Type B pancreatic cell (in vitro differentiated cells): Measurements from ENCODE around the gene PVALEF. TPM values are rescaled to one million over a fixed set of nuclear protein-coding genes. Genes with fewer than 3 reads are reported as not detected.

Source experiments
- DNase-seq: peaks from one replicate; pipeline ENCODE4 v3.0.0; 2021; ENCODE audit warnings: mixed read lengths; ENCODE audit not compliant: unreplicated experiment; ENCODE audit errors: extremely low spot score
- H3K27ac Mint-ChIP-seq: 2 replicates; pipeline ENCODE4 v1.8.0; 2021; ENCODE audit warnings: mild to moderate bottlenecking, mixed read lengths
- H3K27me3 Mint-ChIP-seq: 2 replicates; pipeline ENCODE4 v1.8.0; 2021; ENCODE audit warnings: mixed read lengths
- H3K36me3 Mint-ChIP-seq: 2 replicates; pipeline ENCODE4 v1.8.0; 2021; ENCODE audit warnings: mixed read lengths
- H3K4me1 Mint-ChIP-seq: one replicate; pipeline ENCODE4 v1.8.0; 2021; ENCODE audit warnings: mixed read lengths; ENCODE audit not compliant: unreplicated experiment
- H3K4me3 Mint-ChIP-seq: 2 replicates; pipeline ENCODE4 v1.8.0; 2021; ENCODE audit warnings: mild to moderate bottlenecking, mixed read lengths
- H3K9me3 Mint-ChIP-seq: 2 replicates; pipeline ENCODE4 v1.8.0; 2021; ENCODE audit warnings: mixed read lengths
- long read RNA-seq: library from polyadenylated mRNA; unstranded; transcript quantifications from one replicate; pipeline ENCODE4 v2.0.0, GENCODE V29; 2020
- total RNA-seq: library from RNA; stranded (reverse); gene quantifications from 2 replicates; pipeline ENCODE4 v1.2.1, GENCODE V29; 2021; ENCODE audit warnings: low replicate concordance
- TF ChIP-seq, protein P1 (sequence below): fragments of 200-600 bp; sonication (generic); conservative IDR thresholded peaks from 2 replicates; pipeline ENCODE4 v1.5.0; 2021; ENCODE audit warnings: antibody characterized with exemption, mild to moderate bottlenecking

Gene PVALEF
- 0.21 TPM in 1 of 2 replicates, not detected in the other for total RNA-seq
- long read RNA-seq = 0 reads

DNA sequence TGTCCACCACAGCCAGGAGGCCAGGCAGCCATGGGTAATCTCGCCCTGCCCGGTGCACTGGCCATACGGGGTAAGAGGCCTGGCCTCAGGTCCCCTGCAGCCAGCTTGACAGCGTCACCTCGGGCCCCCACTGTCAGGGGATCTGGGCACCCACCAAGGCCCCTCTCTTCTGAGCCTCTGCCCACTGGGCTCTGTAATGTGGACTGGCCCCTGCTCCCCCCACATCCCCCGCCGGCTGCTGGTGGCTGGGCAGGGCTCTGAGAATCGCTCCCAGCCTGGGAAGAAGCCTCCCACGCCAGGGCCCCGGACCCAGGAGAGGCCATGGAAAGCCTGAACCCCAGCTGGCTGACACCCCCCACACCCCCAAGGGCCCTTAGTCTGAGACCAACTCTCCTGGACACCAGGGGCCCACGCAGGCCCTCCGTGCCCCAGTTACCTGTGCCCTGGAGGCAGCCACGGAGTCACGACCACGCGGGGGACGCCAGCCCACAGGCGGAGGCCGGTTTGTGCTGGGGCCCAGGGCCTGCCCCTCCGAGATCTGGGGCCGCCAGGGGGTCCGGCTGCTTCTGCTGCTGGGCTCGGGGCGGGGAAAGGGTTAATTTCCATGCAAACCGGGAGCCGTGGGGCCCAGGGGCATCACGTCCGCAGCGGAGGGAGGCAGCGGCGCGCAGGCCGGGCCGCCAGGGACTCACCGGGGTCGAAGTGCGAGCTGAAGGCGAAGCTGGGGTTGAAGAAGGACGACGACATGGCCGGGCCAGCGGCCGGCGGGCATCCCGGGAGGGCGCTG lies at the start of gene PVALEF:
Gene PVALEF, plus strand, starts transcription at position 262 of the 787 bp plus-strand sequence. CDS start 15,720 bp downstream, outside the sequence.
- Mint-ChIP-seq H3K9me3 (no peaks in the 10 kb centered on the region), H3K36me3 (no peaks in the 10 kb centered on the region), H3K4me3 (peak within 1 kb of the TSS; percentile 73), H3K27ac (peak within 1 kb of the TSS; percentile 46), H3K4me1 (no peaks in the 10 kb centered on the region), H3K27me3 (peaks cover 3% of the 10 kb centered on the region)
- no peak for DNase-seq
- TF ChIP-seq, protein P1, sequence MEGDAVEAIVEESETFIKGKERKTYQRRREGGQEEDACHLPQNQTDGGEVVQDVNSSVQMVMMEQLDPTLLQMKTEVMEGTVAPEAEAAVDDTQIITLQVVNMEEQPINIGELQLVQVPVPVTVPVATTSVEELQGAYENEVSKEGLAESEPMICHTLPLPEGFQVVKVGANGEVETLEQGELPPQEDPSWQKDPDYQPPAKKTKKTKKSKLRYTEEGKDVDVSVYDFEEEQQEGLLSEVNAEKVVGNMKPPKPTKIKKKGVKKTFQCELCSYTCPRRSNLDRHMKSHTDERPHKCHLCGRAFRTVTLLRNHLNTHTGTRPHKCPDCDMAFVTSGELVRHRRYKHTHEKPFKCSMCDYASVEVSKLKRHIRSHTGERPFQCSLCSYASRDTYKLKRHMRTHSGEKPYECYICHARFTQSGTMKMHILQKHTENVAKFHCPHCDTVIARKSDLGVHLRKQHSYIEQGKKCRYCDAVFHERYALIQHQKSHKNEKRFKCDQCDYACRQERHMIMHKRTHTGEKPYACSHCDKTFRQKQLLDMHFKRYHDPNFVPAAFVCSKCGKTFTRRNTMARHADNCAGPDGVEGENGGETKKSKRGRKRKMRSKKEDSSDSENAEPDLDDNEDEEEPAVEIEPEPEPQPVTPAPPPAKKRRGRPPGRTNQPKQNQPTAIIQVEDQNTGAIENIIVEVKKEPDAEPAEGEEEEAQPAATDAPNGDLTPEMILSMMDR = peak; percentile 21

DNA sequence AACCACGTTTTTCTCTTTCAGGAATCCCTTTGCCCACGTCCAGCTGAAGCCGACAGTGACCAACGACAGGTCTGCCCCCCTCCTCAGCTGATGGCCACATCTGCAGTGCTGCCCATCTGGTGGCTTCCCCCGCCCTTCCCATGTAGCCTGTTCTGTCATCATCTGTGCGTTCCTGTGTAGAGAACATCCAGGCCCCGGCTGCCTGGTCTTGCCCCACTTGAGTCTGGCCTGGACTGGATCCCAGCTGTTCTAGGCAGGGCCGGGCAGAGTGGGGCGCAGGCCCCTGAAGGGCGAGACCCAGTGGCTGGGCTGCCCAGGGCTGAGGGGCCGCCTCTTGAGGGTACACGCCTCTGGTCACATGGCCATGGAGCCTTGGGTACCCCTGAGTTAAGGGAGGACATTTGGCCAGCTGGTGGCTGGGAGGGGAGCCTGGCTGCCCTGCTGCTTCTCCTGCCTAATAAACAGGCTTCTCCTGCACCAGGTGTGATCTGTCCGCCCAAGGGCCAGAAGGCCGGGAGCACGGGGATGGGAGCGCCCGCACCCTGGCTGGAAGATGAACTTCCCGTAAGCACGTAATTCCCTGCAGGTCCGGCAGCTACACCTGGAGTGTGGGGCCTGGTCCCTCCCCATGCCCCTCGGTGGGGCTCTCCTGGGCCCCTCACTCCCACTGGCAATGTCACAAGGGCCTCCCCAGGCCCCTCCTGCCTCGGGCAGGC lies 49.4 kb upstream of the PVALEF start:
- no peak overlapping the region for H3K27ac Mint-ChIP-seq
- H3K4me3 Mint-ChIP-seq = no peak overlapping the region
- TF ChIP-seq, protein P1 = no peak

DNA sequence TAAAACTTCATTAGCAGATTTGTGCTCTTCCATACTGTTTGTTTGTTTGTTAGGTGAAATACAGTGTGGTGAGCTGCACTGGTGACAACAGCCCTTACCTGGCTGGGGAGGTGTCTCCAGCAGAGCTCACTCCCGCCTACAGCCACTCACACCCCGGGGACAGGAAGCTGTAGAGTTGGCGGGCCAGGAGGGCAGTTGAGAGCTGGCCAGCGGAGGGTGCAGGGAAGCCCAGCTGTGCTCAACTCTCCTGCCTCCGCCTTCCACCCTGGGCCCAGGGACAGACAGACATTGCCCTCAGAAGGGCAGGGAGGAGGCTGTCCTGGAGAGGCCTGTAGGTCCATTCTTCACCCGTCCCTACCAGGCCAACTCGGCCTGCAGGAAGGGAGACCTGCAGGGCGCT lies 48.6 kb upstream of the PVALEF start:
- H3K4me1 Mint-ChIP-seq = peaks cover 9% of the 10 kb centered on the region
- DNase-seq = no peak
- no peaks in the 10 kb centered on the region for H3K27me3 Mint-ChIP-seq
- TF ChIP-seq, protein P1 = no peak
- H3K9me3 Mint-ChIP-seq = no peaks in the 10 kb centered on the region
- H3K27ac Mint-ChIP-seq = no peak overlapping the region
- no peak overlapping the region for H3K4me3 Mint-ChIP-seq
- no peaks in the 10 kb centered on the region for H3K36me3 Mint-ChIP-seq

More for the DNA sequence above, 49.4 kb upstream of the PVALEF start:
- Mint-ChIP-seq H3K27me3 (no peaks in the 10 kb centered on the region), H3K36me3 (no peaks in the 10 kb centered on the region), H3K4me1 (peaks cover 9% of the 10 kb centered on the region), H3K9me3 (no peaks in the 10 kb centered on the region)
- DNase-seq = no peak

DNA sequence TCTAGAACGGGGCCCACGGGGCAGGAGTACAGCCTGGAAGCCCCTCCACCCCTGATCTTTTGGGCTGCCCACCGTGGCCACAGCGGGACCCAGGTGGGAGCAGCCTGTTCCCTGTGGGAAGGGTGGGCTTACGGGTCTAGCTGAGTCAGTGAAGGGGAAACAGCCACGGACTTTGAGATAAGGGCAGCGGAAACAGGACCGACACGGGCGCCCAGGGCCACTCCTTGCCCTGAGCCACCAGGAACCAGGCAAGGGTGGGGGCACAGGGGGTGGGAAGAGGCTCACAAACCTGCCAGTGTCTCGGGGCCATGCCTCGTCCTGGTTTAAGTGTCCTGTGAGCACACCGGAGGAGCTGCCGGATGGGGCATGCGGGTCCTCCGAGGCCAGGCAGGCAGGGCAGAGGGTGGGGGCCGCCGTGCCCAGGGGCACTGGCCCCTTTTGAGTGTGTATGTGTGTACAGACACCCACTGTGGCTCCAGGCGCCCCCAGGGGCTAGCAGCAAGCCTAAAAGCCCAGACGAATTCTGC lies 47.6 kb upstream of the PVALEF start:
- no peak for DNase-seq
- TF ChIP-seq, protein P1 = no peak
- H3K36me3 Mint-ChIP-seq = no peaks in the 10 kb centered on the region
- no peak overlapping the region for H3K4me3 Mint-ChIP-seq
- no peak overlapping the region for H3K27ac Mint-ChIP-seq
- no peaks in the 10 kb centered on the region for H3K9me3 Mint-ChIP-seq
- peaks cover 9% of the 10 kb centered on the region for H3K4me1 Mint-ChIP-seq
- H3K27me3 Mint-ChIP-seq = no peaks in the 10 kb centered on the region

DNA sequence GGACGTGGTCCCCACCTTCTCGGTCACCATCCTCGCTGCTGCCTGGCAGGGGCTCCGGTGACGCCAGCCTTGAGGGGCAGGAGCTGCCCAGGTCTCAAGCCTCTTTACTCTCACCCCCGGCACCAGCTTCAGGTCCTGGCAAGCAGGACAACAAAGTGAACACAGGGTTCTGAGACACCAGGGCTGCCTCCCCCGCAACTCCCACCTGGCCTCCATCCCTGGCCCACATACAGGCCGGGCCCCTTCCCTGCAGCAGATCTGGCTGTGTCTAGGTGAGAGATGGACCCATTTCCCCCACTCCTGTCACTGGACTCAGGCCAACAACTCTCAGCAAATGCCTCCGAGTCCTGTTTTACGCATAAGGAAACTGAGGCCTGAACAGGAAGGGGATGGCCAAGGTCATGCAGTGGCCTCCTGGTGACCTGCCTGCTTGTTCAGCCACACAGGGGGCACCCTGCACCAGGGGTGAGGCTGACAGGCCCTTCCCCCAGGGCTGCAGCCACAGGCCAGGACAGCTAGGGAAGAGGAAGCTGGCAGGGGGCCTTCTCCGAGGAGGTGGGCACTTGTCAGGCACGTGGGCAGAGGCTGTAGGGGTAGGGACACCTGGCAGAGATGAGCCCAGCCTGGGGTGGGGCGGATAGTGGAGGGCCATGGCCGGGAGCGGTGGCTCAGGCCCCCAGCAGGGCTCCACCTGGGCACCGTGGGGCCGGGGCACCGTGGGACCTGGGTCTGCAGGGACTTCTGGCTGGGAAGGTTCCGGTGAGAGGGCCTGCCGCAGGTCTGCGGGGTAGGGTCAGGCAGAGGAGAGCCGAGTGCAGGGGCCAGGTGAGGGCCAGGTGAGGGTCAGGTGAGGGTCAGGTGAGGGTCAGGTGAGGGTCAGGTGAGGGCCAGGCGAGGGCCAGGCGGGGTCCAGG lies 46.7 kb upstream of the PVALEF start:
- Mint-ChIP-seq H3K27ac (peak overlapping the region; percentile 70), H3K27me3 (no peaks in the 10 kb centered on the region), H3K4me3 (peak overlapping the region; percentile 64), H3K9me3 (no peaks in the 10 kb centered on the region), H3K4me1 (peaks cover 9% of the 10 kb centered on the region), H3K36me3 (no peaks in the 10 kb centered on the region)
- no peak for DNase-seq
- TF ChIP-seq, protein P1 = no peak
